NCI-H2081 treated with DMSO at 0.1 percent for 48 hours (cell line): ENCODE results near the gene RSPO3.

Experiments
- DNase-seq: peaks from one replicate; lab custom pipeline; 2025; lab: John Stamatoyannopoulos, UW

The RSPO3 gene

DNA sequence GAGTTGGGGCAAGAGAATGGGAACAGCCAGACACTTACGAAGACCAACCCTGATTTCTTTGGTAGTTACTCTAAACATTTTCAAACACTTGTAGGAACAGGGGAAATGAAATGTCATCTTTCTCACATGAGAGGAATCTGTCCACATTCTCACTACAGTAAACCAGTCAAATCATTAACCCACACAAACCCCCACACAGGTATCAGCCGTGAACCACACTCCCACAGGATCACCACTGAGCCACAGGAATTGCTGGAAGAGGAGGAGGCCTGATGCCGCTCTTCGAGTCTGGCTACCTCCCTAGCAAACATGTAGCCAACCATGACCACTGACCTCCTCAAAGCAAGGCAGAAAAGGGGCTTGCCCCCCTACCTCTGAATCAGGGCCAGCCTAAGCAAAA lies 6.9 kb upstream of the RSPO3 start:
- no peak for DNase-seq

DNA sequence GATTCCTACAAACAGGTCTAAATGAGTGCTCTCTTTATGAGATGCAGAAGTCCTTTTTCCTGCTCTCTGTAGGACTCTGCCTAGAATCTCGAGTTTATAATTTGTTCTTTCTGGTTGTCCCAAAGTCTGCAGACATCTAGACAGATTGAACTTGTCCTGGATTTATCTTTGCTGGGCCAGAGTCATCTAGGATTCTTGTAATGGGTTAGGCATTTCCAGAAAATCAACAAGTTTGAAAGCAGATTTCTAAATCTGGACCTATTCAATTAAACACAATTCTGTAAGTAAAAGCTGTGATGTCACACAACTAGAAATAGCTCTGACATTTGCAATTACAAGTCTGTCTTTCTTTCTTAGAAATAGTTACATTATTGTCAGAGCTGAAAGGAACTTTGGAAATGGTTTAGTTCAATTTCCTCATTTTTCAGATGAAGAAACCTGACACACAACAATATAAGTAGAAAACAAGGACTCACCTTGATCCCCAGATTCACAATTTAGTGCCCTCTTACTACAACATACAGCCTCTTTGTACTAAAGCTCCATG lies 4.2 kb upstream of the RSPO3 start:
- DNase-seq: no peak

DNA sequence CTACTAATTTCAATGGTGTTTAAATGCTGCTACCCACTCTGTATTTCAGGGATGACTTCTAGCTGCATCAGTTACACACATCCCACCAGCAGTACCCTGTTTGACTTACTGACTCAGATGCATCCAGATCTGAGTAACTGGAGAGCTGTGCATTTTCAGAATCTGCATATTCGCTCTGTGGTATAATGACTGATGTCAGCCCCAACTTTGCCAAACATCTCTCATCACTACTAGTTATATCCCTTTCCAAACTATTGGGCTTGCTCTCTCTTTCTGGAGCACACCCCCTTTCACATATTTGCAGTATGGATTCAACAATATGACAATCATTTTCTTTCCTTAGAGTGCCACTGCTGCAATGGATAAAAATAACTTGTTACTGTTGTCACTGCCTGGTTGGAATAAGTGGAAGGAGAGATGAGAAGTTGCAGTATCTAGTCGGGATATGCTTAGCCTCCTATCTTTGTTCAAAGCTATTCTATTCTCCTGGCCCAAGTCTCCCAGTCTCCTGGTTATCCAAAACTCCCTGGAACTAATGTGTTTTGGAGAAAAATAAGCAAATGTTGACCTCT lies 3.3 kb upstream of the RSPO3 start:
- no peak for DNase-seq

DNA sequence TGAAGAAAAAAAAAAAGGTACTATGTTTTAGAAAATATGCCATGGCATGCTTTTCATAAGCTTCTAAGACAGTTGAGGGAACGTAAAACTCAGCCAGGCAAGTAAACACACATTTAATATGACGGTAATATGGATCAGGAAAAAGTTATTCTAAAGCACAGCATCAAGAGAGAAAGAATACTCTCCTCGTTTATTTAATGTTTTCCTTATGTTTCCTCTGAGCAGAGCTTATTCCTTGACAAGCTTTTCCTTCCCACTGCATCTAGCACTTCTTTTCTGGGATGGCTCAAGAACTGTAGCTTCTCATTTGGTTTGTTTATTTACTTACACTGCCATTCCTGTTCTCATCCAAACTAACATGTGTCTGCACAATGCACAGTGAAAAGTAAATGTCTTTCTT lies 2.7 kb upstream of the RSPO3 start:
- no peak for DNase-seq

DNA sequence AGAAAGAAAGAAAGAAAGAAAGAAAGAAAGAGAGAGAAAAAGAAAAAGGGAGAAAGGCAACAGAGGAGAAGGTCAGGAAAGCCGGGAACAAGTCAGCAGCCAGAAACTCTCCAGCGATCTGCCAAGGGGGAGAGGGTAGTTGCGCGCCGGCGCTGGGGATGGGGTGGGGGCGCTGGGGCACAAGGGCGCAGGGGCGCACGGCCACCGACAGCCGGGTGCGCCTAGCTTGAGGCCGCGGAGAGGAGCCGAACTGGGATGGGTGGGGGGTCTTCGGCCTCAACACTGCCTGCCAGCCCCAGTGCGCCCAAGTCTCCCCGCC lies 533 bp upstream of the RSPO3 start:
- DNase-seq: no peak

DNA sequence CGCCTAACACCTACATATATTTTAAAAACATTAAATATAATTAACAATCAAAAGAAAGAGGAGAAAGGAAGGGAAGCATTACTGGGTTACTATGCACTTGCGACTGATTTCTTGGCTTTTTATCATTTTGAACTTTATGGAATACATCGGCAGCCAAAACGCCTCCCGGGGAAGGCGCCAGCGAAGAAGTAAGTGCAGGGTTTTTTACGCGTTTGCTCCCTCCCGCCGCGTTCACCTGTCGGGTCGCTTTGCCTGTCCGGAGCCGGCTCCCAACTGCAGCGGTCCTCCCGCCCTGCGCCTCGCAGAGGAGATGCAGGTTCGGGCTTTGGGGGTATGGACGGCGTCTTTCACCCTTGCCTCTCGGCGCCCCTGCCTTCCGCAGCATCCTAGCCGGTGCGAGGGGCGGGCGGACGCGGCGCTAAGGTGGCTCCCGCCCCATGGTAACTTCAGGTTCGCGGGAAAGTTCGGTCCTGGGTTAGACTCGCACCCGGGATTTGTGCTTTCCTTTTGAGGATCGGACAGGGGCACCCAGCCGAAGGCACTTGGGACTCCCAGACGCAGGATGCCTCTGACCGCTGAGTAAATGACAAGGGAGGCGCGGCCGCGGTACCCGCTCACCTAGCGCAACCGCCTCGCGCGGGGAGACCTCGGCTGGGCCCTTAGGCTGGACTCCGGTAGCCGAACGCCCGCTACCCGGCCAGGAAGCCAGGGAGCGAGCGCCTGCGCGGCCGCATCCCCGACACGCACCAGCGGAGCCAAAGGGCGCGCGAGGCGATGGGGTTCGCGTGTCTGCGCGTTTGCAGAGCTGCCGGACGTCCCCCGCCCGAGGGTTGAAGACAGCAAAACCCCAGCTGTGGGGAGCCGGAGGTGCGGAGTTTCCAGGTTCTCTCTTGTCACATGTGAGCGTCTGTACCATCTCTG lies 891 bp downstream of the RSPO3 start:
- DNase-seq: no peak

DNA sequence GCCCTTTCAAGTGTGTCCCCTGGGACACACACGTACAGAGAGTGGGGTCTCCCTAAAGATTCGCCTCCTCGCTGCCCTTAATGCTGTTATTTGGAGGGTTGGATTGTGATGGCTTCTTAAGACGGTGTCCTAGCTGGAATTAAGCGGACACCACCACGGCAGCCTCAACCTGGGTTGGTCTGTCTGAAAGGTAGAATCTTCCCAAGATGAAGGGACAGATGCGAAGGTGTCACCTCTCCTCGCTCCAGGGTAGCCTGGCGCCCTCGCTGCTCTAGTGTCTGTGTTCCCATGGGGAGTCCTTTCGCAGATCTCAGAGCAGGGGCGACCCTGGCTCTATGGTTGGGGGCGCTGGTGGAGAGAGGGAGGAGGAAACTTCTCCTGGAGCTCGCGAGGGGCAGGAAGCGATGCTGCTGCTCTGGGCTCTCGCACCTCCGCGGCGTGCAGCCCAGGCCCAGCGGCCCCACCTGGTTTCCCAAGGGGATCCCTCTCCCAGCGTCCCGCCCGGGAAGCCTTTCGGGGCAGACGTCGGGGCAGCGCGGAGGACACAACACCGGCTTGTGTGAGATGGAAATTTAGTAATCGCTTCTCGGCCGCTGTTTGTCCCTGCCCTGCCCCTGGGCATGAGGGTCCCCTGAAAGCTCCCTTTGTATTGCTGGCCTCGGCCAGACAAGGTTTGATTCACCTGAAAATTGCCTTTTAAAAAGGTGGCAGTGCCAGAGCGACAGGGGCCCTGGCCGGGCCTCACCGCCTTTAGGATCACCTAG lies 1.7 kb downstream of the RSPO3 start:
- no peak for DNase-seq

DNA sequence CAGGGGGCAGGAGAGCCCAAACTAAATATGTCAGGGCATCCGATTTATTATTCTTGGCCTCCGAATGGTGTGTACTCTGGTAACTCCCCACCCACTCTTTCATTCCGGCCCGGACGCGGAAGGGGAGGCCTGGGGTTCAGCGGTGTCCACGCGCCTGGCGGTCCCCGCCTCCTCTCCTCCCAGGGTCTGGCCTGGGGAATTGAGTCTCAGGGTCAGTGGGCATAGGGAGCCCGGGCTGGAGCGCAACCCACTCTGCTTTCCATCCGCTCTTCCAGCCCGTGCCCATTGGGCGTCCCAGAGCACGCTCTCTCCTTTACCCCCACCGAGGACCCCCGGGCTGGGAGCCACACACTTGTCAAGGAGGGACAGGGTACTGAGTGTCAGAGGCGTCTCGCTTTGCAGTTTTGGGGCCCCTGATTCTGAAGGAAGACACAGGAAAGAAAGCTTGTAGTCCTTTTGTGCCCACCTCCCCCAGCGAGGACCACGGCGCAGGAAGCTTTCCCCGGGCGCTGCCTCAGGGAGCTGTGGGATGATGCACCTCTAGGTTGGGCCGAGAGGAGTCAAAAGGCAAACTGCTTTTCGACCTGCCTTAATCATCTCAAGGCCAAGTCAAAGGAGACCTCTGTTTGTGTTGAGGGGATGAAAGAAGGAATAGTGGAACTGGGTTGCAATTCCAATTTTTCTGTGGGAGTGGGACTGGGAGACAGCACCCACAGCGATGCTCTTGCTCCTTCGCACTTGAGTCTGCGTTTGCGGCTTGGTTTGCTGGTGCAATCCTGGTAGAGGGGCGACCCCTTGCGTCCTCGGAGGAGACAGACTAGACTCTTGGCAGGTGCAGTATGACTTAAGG lies 2.5 kb downstream of the RSPO3 start:
- no peak for DNase-seq

DNA sequence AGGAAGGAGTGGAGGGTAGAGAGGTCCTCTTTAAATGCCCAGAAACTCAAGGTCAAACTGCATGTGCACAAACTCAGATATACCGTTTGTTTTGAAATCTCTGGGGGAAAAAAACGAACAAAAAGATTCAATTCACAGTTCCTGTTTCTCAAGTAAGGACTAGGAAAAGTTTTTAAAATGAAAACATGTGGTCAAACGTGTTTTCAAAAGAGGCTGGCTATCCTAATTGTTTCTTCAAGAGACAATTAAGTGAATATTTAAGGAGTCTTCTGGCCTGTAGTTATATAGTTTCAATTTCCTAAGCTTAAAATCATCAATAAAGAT lies 3.1 kb downstream of the RSPO3 start:
- DNase-seq: no peak

DNA sequence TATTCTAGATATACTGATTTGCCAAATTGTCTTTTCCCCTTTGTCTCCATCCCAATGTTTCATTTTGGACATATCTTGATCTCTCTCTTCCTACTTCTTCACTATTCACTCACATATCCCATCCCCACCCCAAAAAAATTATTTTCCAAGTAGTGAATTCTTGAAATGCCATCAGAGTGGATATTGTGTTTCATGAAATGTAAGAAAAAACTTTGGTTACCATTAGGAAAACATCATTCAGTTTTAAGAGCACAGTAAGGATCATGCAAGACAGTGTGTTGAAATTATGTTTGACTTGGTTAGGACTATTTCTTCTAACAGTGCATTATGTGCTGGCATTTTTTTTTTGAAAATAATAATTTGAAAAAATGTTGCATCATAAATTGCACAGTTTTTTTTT lies 5.7 kb downstream of the RSPO3 start:
- DNase-seq: no peak

DNA sequence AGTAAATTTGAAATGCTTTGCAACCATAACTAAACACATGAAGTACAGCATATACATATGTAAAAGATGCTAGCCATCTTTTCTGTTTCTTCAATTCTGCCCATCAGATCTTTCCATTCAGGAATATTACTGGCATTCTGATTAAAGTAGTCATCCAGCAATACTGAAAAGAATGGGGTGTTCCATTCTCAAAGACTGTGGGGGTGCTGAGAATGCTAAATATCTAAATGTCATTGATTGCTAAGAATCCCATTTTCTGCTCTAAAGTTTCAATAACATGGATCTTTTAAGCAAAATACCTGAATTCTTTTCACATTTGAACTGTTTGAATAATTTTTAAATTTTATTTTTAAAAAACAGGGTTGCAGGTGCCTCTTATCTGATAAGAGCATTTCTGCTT lies 6.2 kb downstream of the RSPO3 start:
- no peak for DNase-seq

DNA sequence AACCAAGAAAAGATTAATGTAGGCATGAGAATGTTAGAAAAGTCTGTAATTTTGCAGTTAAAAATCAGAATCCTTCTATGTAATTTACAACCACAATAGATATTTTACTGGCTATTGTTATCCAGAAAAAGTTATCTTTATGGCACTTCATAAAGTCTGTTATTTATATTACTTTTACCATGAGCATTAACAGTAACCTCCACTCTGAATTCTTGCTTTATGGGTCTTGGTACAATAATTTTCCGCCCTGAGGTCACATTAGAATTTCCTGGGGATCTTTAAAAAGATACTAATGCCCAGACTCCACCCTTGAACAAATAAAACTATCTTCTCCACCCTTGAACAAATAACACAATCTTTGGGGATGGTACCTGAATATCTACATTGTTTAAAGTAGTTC lies 9.6 kb downstream of the RSPO3 start:
- no peak for DNase-seq

DNA sequence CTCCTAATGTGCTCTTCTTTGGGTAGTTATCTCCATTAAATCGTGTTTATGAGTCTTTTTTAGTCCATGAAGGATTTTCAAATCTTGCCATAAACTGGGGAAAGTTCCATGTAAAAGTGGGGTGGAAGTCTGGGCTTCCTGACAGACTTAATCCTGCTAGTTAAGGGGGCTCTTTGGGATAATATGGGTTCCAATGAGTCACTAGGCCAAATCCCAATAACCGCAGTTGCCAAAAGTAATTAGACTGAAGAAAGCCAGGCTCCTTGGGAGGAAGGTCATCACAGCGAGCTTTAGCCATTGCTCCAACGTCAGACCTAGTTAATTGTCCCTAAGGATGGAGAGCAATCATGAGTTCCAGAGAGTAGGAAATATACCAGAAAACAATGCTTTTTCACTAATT lies 10.8 kb downstream of the RSPO3 start:
- DNase-seq: no peak

DNA sequence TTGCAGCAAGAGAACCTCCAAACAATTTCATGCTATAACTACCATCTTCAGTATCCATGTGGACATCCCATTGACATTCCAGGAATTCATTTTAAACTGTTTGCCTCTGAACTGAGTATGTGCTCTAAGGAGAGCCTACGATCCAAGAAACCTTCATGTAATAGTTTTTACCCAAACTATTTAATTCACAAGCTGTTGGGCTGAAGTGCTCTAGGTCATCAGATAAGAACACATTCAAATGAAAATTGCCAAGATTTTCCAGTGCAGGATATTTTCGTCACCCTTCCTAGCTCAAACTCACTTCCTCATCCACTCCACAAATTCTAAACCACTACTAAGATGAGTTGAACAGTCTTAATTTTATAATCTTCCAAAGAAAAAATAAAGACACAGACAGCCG lies 12.8 kb downstream of the RSPO3 start:
- no peak for DNase-seq

DNA sequence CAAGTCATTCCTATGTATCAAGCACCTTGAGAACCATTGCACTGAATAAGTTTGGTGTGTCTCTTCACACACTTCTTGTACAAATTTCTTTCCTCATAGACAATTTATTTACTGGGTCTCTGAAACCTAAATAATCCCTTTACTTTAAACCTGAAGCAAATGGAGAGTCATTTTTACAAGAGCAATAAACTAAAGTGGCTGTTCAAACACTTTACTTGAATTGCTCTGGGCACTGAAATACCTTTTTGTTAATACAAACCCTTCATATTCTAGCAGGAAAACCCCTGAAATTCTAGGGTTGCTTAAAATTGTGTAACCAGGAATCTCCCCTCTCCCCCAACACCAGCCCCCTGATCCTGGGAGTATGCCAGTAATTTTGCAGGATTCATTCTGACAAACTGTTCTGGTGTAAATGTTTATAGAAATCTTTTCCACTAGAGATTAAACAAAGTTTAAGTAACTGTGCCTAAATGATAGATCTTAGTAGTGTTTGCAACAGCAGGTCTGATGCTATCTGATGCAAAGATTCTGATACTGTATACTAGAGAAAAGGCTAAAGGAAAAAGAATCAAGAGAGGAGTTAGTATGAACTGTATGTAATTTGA lies 13.4 kb downstream of the RSPO3 start:
- no peak for DNase-seq

DNA sequence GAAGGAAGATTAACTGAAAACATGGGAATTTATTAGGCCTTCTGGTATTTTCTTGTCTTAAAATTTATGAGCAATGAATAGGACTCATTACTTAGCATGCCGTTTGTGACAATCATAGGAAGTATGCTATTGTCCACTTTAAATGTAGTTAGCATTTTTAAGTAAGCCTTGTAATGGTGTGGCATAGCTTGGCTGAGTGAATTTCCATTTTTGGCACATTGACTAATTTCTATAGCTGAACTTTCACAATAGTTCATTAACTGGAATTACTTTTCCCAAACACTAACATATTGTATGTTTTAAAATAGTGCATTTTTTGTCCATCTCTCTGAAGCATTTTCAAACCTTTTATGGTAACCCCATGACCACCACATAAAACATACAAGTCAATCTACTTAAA lies 15.7 kb downstream of the RSPO3 start:
- DNase-seq: no peak

DNA sequence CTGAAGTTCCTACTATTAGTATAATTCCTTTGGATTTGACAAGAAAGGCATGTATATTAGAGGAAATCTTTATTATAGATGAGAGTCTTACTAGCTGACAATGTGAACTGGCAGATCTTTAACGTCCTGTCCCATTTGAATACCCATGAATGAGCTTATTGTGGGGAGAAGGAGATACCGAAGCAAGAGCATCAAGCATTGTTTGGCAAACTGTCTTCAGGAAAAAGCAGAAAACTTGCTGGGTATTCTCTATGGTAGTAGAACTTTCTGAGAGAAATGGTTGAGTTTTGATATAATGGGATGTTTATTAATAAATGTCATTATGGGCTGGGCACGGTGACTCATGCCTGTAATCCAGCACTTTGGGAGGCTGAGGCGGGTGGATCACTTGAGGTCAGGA lies 18.3 kb downstream of the RSPO3 start:
- DNase-seq: no peak

DNA sequence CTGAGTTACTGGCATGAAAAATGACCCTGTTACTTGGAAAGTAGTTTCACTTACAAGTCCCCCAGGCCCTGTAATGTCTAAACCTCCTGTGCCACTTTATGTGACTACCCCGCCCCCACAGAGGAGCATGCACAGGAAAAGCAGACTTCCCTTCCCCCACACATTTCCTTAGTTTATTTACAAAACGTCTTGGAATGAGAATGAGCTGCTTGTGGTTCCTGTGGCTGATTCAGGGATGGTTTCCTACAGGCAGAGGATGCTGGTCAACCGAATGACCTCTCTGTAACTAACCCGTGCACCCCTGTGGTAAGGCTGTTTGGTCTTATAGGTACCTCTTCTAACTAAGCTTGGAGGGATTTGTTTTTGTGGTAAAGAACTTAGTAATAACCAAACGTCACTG lies 28.5 kb downstream of the RSPO3 start:
- DNase-seq: no peak

DNA sequence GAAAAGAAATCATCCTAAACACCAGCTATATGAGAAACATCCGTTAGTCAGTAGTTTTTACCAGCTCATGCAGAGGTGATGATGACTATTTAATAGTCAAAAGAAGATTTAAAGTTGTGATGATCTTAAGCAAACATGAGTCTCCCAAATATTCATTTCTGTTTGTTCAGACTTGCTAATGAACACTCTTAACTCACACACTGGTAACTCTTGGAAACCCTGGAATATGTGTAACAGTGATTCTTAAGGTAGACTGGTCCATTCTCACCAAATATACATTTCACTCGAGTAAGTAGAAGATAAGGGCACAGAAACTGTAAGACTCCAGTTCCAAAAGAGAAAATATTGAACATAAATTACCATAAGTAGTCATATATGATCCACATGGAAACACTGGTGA lies 29.1 kb downstream of the RSPO3 start:
- no peak for DNase-seq

DNA sequence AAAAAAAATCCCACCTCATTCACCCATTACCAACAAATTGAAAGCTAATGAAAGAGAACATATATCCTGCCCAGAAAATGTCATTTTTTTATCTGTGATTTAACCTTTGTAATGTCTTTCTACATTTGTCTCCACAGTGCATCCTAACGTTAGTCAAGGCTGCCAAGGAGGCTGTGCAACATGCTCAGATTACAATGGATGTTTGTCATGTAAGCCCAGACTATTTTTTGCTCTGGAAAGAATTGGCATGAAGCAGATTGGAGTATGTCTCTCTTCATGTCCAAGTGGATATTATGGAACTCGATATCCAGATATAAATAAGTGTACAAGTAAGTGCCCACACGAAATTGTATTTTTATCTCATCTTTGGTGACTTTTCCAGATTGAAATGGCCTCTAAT lies 30.0 kb downstream of the RSPO3 start:
- no peak for DNase-seq

DNA sequence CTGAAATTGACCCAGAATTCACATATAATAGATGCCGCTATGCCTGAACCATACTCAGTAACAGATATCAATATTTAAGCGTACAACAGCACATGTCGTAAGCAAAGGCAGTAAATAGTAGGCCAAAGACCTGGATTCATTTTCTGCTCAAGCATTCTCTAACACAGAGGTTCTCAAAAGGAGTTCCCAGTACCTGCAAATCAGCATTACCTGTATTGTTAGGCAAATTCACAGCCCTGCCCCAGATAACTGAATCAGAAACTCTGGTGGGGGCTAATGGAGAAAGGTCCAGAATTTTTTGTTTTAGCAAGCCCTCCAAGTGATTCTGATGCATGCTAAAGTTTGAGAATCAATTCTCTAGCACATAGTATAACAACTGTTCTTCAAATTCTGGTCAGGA lies 36.0 kb downstream of the RSPO3 start:
- no peak for DNase-seq

DNA sequence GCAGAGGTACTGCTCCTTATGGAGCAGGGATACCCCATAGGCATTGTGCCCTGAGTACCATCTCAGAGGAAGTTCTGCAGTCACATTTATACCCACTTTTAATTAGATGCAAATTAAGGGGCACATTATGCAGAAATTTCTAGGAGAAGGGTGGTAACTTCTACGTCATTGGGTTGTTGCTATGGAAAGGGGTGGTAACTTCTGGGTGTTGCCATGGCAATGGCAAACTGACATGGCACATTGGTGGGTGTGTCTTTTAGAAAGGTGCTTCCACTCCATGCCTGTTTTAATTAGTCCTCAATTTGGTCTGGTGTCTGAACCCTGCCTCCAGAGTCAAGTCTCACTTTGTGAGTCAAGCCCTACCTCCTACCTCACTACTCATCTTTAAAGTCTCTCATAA lies 42.0 kb downstream of the RSPO3 start:
- DNase-seq: no peak
